Measurements from ENCODE around the gene SMTNL1. TPM values are rescaled to one million over a fixed set of nuclear protein-coding genes. Genes with fewer than 3 reads are reported as not detected.
"Not testable (repeated sequence)": the region's sequence is repeated elsewhere in the genome, so short reads cannot be mapped to it uniquely, and the experiment has no call there.

Gene SMTNL1
- total RNA-seq, 1 experiment from 2014 or later, result not detected

DNA sequence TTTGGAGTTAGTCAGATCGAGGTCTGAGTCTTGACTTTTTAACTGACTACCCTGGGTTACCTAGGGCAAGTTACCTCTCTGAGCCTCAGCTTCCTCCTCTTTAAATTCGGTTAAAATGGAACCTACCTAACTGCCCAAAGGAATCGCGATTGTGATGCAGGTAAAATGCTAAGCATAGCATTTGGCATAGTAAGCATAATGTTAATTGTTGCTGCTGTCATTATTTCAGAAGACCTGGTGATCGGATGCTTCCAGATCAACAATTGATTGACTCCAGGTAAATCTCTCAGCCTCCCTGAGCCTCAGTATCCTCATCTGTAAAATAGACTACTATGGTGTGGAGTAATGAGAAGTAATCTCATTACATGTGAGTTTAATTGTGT lies 21.3 kb upstream of the SMTNL1 start:
- peaks cover 20% of the 10 kb centered on the region for H3K27me3 ChIP-seq (ENCODE audit: control insufficient read depth, insufficient read depth, low read length)

GRCh38 chr11:57521116-57521515 lies 16.3 kb upstream of the SMTNL1 start:
- Histone ChIP-seq H3K4me3 (ENCODE audit: insufficient read depth, low read depth, low read length) (no peak overlapping the region), H3K36me3 (replicated peaks; ENCODE audit: control insufficient read depth, insufficient read depth, low read length) (no peaks in the 10 kb centered on the region), H3K27me3 (ENCODE audit: control insufficient read depth, insufficient read depth, low read length) (peaks cover 2% of the 10 kb centered on the region; the same call in 1 of the 2 replicates)
- DNase-seq, result no peak

More for the DNA sequence above, 21.3 kb upstream of the SMTNL1 start:
- Histone ChIP-seq H3K4me3 (ENCODE audit: insufficient read depth, low read depth, low read length) (peak overlapping the region; percentile 85), H3K36me3 (replicated peaks; ENCODE audit: control insufficient read depth, insufficient read depth, low read length) (no peaks in the 10 kb centered on the region)
- no peak for DNase-seq

DNA sequence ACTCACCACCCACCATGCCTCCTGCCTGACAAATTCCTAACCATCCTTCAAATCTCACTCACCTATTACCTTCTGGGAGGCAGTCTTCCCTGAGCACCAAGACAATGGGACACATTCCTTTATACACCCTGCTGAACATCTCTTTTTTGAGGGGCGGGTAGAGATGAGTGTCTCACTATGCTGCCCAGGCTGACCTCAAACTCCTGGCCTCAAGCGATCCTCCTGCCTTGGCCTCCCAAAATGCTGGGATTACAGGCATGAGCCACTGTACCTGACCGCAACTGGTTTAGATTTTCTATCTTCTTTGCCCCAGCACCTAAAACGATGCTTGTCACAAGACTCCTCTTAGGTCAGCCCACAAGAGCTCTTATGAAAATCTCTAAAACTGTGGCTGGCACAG lies 14.0 kb upstream of the SMTNL1 start:
- no peak for DNase-seq
- H3K4me3 ChIP-seq (ENCODE audit: insufficient read depth, low read depth, low read length), result no peak overlapping the region
- no peaks in the 10 kb centered on the region for H3K27me3 ChIP-seq (ENCODE audit: control insufficient read depth, insufficient read depth, low read length)
- peaks cover under 1% of the 10 kb centered on the region for H3K36me3 ChIP-seq (replicated peaks; ENCODE audit: control insufficient read depth, insufficient read depth, low read length)

- Histone ChIP-seq H3K4me3 (ENCODE audit: insufficient read depth, low read depth, low read length) (no peak overlapping the region), H3K27me3 (ENCODE audit: control insufficient read depth, insufficient read depth, low read length) (no peaks in the 10 kb centered on the region), H3K36me3 (replicated peaks; ENCODE audit: control insufficient read depth, insufficient read depth, low read length) (peaks cover 4% of the 10 kb centered on the region)
- DNase-seq, result no peak
Measured at GRCh38 chr11:57527056-57527631, 10.3 kb upstream of the SMTNL1 start.

- H3K4me3 ChIP-seq (ENCODE audit: insufficient read depth, low read depth, low read length), result no peak overlapping the region
- H3K36me3 ChIP-seq (replicated peaks; ENCODE audit: control insufficient read depth, insufficient read depth, low read length), result peaks cover 4% of the 10 kb centered on the region
- no peaks in the 10 kb centered on the region for H3K27me3 ChIP-seq (ENCODE audit: control insufficient read depth, insufficient read depth, low read length)
- no peak for DNase-seq
Measured at GRCh38 chr11:57529012-57529411, 8.4 kb upstream of the SMTNL1 start.

DNA sequence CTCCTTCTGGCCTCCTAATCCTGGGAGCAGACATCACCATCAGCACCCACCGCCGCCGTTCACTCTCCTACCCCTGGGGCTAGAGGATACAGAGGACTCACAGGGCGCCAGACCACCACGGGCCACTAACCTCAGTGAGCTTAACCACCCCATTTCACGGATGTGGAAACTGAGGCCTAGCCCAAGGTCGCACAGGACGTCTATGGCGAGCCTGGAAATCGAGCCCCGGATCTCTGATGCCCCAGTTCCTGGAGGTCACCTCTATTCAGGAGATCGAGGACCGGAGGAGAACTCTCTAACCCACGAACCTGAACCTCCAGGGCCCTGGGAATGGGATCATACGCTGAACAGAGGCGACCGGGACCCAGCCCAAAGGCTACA lies 7.2 kb upstream of the SMTNL1 start:
- Histone ChIP-seq H3K36me3 (replicated peaks; ENCODE audit: control insufficient read depth, insufficient read depth, low read length) (peaks cover 4% of the 10 kb centered on the region), H3K4me3 (ENCODE audit: insufficient read depth, low read depth, low read length) (peak overlapping the region; percentile 64), H3K27me3 (ENCODE audit: control insufficient read depth, insufficient read depth, low read length) (no peaks in the 10 kb centered on the region)
- no peak for DNase-seq

DNA sequence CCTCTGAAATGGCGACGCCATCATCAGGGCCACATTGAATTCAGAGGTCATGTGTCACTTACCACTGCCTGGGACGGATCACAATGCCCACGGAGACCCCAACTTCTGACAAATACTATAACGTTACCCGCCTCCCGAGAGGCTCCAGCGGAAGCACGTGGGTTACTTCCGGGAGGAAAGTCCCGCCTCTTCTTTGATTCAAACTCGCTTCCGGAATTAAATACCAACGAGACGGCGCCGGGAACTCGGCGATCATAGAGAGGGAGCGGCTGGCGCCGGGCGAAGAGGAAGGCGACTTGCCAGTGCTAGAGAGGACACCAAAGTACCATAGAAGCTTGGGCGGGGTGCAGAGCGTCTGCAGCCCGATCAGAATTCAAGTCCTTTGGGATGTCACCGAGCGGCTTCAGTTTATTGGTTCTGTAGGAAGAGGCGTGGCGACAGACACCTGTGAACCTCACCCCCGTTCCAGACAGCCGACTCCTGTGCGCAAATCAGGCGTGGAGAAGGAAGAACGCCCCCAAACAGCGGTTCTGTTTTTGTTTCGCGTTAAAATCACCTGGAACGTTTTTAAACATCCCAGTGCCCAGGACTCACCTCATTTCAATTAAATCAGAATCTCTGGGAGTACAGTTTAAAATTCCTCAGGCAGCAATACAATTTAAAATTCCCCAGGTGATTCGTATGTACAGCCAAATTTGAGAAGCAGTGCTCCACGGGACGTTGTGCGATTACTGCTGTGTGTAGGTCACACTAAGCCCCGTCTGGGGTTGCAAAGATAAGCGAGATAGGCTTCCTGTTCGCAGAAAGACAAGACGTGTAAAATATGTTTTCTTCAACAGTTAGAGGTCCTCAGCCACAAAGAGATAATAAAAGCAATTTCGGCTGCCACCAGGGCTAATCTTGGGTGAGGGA lies 6.5 kb upstream of the SMTNL1 start, which contains the start of gene TIMM10:
TSS of gene TIMM10 (minus strand) at position 159 of the 912 bp plus-strand sequence. CDS start 565 bp downstream, outside the sequence.
- Histone ChIP-seq H3K4me3 (ENCODE audit: insufficient read depth, low read depth, low read length) (peak within 1 kb of the TSS; percentile 64), H3K36me3 (replicated peaks; ENCODE audit: control insufficient read depth, insufficient read depth, low read length) (peaks cover 4% of the 10 kb centered on the region), H3K27me3 (ENCODE audit: control insufficient read depth, insufficient read depth, low read length) (no peaks in the 10 kb centered on the region; the same call in 1 of the 2 replicates)
- DNase-seq, result peak; percentile 92

DNA sequence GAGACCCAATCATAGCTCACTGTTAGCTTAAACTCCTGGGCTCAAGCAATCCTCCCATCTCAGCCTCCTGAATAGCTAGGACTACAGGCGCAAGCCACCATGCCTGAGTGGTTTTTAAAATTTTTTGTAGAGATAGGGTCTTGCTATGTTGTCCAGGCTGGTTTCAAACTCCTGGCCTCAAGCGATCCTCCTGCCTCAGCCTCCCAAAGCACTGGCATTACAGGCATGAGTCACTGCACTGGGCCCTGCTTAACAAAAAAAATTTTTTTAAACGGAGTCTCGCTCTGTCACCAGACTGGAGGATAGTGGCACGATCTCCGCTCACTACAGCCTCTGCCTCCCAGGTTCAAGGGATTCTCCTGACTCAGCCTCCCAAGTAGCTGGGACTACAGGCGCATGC lies 2.9 kb upstream of the SMTNL1 start:
- not testable (repeated sequence) for H3K4me3 ChIP-seq (ENCODE audit: insufficient read depth, low read depth, low read length); DNase-seq; H3K36me3 ChIP-seq (replicated peaks; ENCODE audit: control insufficient read depth, insufficient read depth, low read length); H3K27me3 ChIP-seq (ENCODE audit: control insufficient read depth, insufficient read depth, low read length)

- no peaks in the 10 kb centered on the region for H3K36me3 ChIP-seq (replicated peaks; ENCODE audit: control insufficient read depth, insufficient read depth, low read length)
- DNase-seq, result no peak
- no peak overlapping the region for H3K4me3 ChIP-seq (ENCODE audit: insufficient read depth, low read depth, low read length)
- H3K27me3 ChIP-seq (ENCODE audit: control insufficient read depth, insufficient read depth, low read length), result peaks cover 4% of the 10 kb centered on the region
Measured at GRCh38 chr11:57539342-57539741, 1.9 kb downstream of the SMTNL1 start.

DNA sequence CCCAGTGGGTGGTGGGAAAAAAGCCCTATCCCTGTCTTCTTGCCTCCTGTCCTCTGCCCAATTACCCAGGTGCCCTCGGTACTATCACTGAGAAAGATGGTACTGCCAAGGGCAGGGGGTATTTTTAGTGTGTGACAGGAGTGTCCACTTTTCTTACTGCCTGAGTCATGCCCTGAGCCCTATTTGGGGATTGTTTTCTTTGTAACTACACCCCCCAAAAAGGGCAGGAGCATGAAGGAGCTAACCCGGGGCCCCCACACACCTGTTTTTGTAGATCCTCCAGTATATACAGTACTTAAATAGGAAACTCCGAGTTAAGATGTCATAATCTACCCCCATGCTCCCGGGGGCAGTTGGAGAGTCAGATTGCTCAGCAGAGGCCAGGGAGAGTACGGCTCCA lies 3.8 kb downstream of the SMTNL1 start:
- DNase-seq, result no peak
- no peaks in the 10 kb centered on the region for H3K36me3 ChIP-seq (replicated peaks; ENCODE audit: control insufficient read depth, insufficient read depth, low read length)
- peaks cover 4% of the 10 kb centered on the region for H3K27me3 ChIP-seq (ENCODE audit: control insufficient read depth, insufficient read depth, low read length)
- H3K4me3 ChIP-seq (ENCODE audit: insufficient read depth, low read depth, low read length), result no peak overlapping the region

DNA sequence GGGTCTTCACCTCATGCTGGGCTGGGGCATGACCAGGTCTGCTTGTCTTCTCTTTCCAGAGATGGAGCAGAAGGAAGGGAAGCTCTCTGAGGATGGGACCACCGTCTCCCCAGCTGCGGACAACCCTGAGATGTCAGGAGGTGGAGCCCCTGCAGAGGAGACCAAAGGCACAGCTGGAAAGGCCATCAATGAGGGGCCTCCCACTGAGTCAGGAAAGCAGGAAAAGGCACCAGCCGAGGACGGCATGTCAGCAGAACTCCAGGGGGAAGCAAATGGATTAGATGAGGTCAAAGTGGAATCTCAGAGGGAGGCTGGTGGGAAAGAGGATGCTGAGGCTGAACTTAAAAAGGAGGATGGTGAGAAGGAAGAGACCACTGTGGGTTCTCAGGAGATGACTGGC lies 5.2 kb downstream of the SMTNL1 start:
- no peak for DNase-seq
- peaks cover 4% of the 10 kb centered on the region for H3K27me3 ChIP-seq (ENCODE audit: control insufficient read depth, insufficient read depth, low read length)
- H3K36me3 ChIP-seq (replicated peaks; ENCODE audit: control insufficient read depth, insufficient read depth, low read length), result no peaks in the 10 kb centered on the region; the same call in 1 of the 2 replicates
- no peak overlapping the region for H3K4me3 ChIP-seq (ENCODE audit: insufficient read depth, low read depth, low read length)

DNA sequence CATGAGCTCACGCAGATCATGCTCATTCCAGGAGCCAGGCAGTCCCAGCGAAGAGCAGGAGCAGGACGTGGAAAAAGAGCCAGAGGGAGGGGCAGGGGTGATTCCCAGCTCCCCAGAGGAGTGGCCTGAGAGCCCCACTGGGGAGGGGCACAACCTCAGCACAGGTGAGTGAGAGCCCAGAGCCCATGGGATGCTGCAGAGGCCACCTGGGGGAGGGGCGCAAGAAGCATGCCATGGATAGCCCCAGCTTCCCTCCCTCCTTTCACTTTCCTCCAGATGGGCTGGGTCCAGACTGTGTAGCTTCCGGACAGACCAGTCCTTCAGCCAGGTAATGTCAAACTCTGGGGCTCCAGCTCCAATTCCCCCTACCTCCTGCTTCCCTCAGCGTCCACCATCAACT lies 6.2 kb downstream of the SMTNL1 start:
- H3K36me3 ChIP-seq (replicated peaks; ENCODE audit: control insufficient read depth, insufficient read depth, low read length), result no peaks in the 10 kb centered on the region; the same call in 1 of the 2 replicates
- H3K27me3 ChIP-seq (ENCODE audit: control insufficient read depth, insufficient read depth, low read length), result peaks cover 4% of the 10 kb centered on the region
- no peak overlapping the region for H3K4me3 ChIP-seq (ENCODE audit: insufficient read depth, low read depth, low read length)
- peak; percentile 64 for DNase-seq

DNA sequence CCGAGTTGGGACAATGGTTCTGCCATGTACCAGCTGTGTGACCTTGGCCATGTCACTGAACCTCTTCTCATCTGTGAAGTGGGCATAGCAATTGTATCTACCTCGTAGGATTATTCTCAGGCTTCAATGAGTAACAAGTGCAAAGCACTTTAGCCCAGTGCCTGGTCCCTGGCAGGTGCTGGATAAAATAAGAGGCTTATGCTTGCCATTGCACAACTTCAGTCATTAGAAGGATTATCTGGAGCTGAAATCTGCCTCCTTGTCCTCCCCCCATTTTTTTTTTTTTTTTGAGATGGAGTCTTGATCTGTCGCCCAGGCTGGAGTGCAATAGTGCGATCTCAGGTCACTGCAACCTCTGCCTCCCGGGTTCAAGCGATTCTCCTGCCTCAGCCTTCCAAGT lies 7.2 kb downstream of the SMTNL1 start:
- DNase-seq, result no peak
- peaks cover under 1% of the 10 kb centered on the region; the same call in 1 of the 2 replicates for H3K36me3 ChIP-seq (replicated peaks; ENCODE audit: control insufficient read depth, insufficient read depth, low read length)
- H3K4me3 ChIP-seq (ENCODE audit: insufficient read depth, low read depth, low read length), result no peak overlapping the region
- peaks cover 4% of the 10 kb centered on the region for H3K27me3 ChIP-seq (ENCODE audit: control insufficient read depth, insufficient read depth, low read length)

GRCh38 chr11:57545883-57546282 lies 8.5 kb downstream of the SMTNL1 start:
- Histone ChIP-seq H3K36me3 (replicated peaks; ENCODE audit: control insufficient read depth, insufficient read depth, low read length) (peaks cover 9% of the 10 kb centered on the region), H3K27me3 (ENCODE audit: control insufficient read depth, insufficient read depth, low read length) (peaks cover 4% of the 10 kb centered on the region), H3K4me3 (ENCODE audit: insufficient read depth, low read depth, low read length) (no peak overlapping the region)
- DNase-seq, result no peak

DNA sequence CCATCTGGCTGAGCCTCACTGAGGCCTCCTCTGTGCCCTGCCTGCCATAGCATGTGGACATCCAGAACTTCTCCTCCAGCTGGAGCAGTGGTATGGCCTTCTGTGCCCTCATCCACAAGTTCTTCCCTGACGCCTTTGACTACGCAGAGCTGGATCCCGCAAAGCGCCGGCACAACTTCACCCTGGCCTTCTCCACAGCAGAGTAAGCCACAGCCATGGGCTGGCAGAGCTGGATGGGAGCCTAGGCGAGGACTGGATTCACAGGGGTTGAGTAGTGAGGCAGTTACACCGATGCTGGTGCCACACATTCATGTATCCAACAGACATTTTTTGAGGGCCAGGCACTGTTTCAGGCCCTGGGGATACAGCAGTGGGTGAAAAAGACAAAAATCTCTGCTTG lies 9.1 kb downstream of the SMTNL1 start:
- Histone ChIP-seq H3K27me3 (ENCODE audit: control insufficient read depth, insufficient read depth, low read length) (peaks cover 4% of the 10 kb centered on the region), H3K36me3 (replicated peaks; ENCODE audit: control insufficient read depth, insufficient read depth, low read length) (peaks cover 10% of the 10 kb centered on the region), H3K4me3 (ENCODE audit: insufficient read depth, low read depth, low read length) (no peak overlapping the region)
- DNase-seq, result no peak

Measured in H7 (cell line).